Smooth muscle cell (in vitro differentiated cells): Measurements from ENCODE around the gene WNT3. TPM values are rescaled to one million over a fixed set of nuclear protein-coding genes. Genes with fewer than 3 reads are reported as not detected.

Experiments
- DNase-seq: peaks from one replicate; lab custom pipeline; 2025; ENCODE audit not compliant: unreplicated experiment; lab: John Stamatoyannopoulos, UW
- H2AFZ ChIP-seq: fragments of 200-600 bp; sonication (generic); 2 replicates; pipeline ENCODE4 v1.6.0; 2016; ENCODE audit warnings: antibody characterized with exemption, low read depth, mild to moderate bottlenecking
- H3F3A ChIP-seq: fragments of 200-600 bp; sonication (generic); 2 replicates; pipeline ENCODE4 v1.6.0; 2017; ENCODE audit warnings: antibody characterized with exemption, low read depth
- H3K27ac ChIP-seq: fragments of 200-600 bp; sonication (generic); 2 replicates; pipeline ENCODE4 v1.5.1; 2016; ENCODE audit warnings: low read depth, mild to moderate bottlenecking
- H3K27me3 ChIP-seq: fragments of 200-600 bp; sonication (generic); 2 replicates; pipeline ENCODE4 v1.6.1; 2016; ENCODE audit warnings: low read depth, mild to moderate bottlenecking
- H3K36me3 ChIP-seq: fragments of 200-600 bp; sonication (generic); 2 replicates; pipeline ENCODE4 v1.5.1; 2016; ENCODE audit warnings: low read depth
- H3K4me1 ChIP-seq: fragments of 200-600 bp; sonication (generic); 2 replicates; pipeline ENCODE4 v1.5.1; 2016; ENCODE audit warnings: low read depth
- H3K4me2 ChIP-seq: fragments of 200-600 bp; sonication (generic); 2 replicates; pipeline ENCODE4 v1.6.0; 2016; ENCODE audit warnings: mild to moderate bottlenecking
- H3K4me3 ChIP-seq: fragments of 200-600 bp; sonication (generic); 2 replicates; pipeline ENCODE4 v1.5.1; 2016; ENCODE audit warnings: mild to moderate bottlenecking
- H3K79me2 ChIP-seq: fragments of 200-600 bp; sonication (generic); 2 replicates; pipeline ENCODE4 v1.6.0; 2016; ENCODE audit warnings: low read depth, mild to moderate bottlenecking
- H3K9ac ChIP-seq: fragments of 200-600 bp; sonication (generic); 2 replicates; pipeline ENCODE4 v1.6.0; 2016; ENCODE audit warnings: low read depth
- H3K9me3 ChIP-seq: fragments of 200-600 bp; sonication (generic); replicated peaks from 2 replicates; pipeline ENCODE4 v1.5.1; 2016; ENCODE audit warnings: low read depth
- H4K20me1 ChIP-seq: fragments of 200-600 bp; sonication (generic); 2 replicates; pipeline ENCODE4 v1.6.0; 2016; ENCODE audit warnings: low read depth
- CTCF ChIP-seq: fragments of 200-600 bp; sonication (generic); IDR thresholded peaks from 2 replicates; pipeline ENCODE4 v1.5.1; 2017; ENCODE audit warnings: borderline replicate concordance, mild to moderate bottlenecking, antibody characterized with exemption; ENCODE audit not compliant: insufficient read depth, poor library complexity, severe bottlenecking
- WGBS: methylation state at CpG from one replicate; pipeline ENCODE4 v1.1.7; 2016; ENCODE audit warnings: low lambda C conversion rate; 5-methylcytosine and 5-hydroxymethylcytosine counted together
- polyA plus RNA-seq: library from polyadenylated mRNA; unstranded; fragments of >200 nt; fragmentation: Nextera tagmentation; extraction: Ambion mirVana; gene quantifications from 2 replicates; pipeline ENCODE4 v1.2.1, GENCODE V29; 2016
- total RNA-seq: library from RNA; depleted of rRNA; stranded (reverse); fragments of >200 nt; gene quantifications from 2 replicates; pipeline ENCODE4 v1.2.3, GENCODE V29; 2014

WNT3 gene
- total and polyA plus RNA-seq, 2 experiments from 2014 or later: 2.9 to 6.2 TPM

DNA sequence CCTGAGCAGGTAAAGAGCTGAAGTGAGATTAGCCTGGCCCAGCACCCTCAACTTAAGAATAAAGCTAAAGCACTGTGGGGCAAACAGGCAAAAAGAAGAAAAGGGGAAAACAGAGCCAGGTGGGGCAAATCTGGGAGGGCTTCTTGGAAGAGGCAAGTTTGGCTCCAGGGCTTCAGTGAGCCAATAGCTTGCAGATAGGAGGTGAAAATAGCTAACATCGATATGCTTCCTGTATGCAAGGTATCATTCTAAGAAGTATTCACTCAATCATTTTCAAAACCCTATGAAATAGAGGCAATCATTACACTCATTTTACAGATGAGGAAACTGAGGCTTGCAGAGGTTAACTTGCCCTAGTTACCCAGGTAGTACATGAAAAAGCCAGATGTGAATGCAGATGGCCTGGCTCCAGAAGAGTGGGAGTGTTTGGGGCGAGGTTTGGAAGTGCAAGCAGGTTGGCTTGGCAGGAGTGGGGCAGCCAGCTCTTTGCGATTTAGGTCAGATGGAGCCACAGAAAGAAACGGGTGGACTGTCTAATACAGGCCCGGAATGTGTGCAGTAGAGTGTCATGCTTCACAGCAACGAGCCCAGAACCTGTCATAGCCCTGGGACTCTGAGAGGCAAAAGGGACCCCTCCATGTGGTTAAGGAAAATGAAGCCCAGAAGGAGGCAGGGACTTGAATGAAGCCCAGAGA, 5.7 kb downstream of the WNT3 start:
- Histone ChIP-seq H3K27me3 (peaks cover 17% of the 10 kb centered on the region), H2AFZ (no peak overlapping the region)
- 93% methylated on average over 6 of the region's 6 CpGs for WGBS

DNA sequence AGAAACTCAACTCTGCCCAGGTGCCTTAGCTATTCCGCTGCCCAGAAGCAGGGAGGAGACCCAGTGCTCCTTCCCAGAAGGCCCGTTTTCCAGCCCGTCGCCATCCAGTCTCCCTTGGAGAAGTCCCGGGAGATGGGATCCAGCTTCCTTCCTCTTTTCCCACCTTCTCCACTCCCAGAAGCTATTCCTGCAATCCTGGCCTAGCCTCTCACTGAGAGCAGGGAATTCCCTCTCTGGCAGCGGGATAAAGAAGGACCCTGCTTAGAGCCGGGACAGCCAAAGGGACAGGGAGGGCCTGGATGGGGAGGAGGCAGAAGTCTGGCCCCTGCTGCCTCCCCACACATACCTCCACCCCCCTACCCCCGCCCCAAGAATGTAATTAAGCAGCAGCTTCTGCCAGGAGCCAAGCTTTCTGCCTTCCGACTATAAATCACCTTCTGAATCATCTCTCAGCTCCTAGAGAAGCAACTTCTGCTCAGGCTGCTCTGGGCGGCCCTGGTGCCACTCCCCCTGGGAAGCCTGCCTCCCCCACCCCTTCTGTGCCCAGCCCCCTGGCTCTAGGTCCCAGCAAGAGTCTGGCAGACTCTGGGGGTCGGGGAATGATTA, 6.4 kb downstream of the WNT3 start:
- no peak for DNase-seq
- Histone ChIP-seq H3K79me2 (no peaks in the 10 kb centered on the region), H3K4me3 (no peak overlapping the region), H3K4me1 (peaks cover 8% of the 10 kb centered on the region), H3K36me3 (no peaks in the 10 kb centered on the region), H3K4me2 (peak overlapping the region; percentile 40), H3F3A (no peaks in the 10 kb centered on the region), H3K9ac (no peak overlapping the region), H2AFZ (no peak overlapping the region), H3K27ac (no peak overlapping the region), H3K9me3 (no peaks in the 10 kb centered on the region), H3K27me3 (peaks cover 10% of the 10 kb centered on the region), H4K20me1 (no peaks in the 10 kb centered on the region)
- TF ChIP-seq CTCF: no peak
- WGBS: 25% methylated on average over 11 of the region's 11 CpGs

More for the DNA sequence above, 5.7 kb downstream of the WNT3 start:
- H3K4me1 ChIP-seq: peaks cover 8% of the 10 kb centered on the region
- no peaks in the 10 kb centered on the region for H3K9me3 ChIP-seq
- no peak for TF ChIP-seq CTCF
- H3K36me3 ChIP-seq: no peaks in the 10 kb centered on the region
- H3K27ac ChIP-seq: no peak overlapping the region
- no peaks in the 10 kb centered on the region for H3F3A ChIP-seq
- no peaks in the 10 kb centered on the region for H4K20me1 ChIP-seq
- no peak for DNase-seq
- H3K4me2 ChIP-seq: peak overlapping the region; percentile 40
- no peak overlapping the region for H3K4me3 ChIP-seq
- H3K9ac ChIP-seq: no peak overlapping the region
- no peaks in the 10 kb centered on the region for H3K79me2 ChIP-seq

DNA sequence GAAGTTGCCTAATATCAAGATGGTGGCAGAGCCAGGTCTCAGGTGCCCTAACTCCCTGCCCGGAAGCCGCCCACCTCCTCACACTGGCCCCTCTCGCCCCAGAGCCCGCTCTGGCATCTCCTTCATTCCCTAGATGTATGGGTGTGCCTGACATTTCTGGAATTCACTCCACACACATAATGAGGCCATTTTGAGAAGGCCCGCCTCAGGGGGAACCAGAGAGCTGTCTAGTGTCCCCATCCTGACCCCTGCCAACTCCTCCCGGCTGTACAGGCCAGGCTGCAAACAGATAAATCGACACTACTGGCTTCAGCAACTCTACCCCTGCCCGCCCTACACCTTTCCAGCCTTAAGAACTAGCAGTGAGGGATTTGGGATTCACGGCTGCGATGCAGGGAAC, 7.7 kb downstream of the WNT3 start:
- Histone ChIP-seq H4K20me1 (no peaks in the 10 kb centered on the region), H2AFZ (no peak overlapping the region), H3K9ac (no peak overlapping the region), H3K27ac (no peak overlapping the region), H3K79me2 (no peaks in the 10 kb centered on the region), H3K36me3 (no peaks in the 10 kb centered on the region), H3K27me3 (no peaks in the 10 kb centered on the region), H3K9me3 (no peaks in the 10 kb centered on the region), H3K4me2 (no peak overlapping the region), H3K4me3 (no peak overlapping the region), H3F3A (no peaks in the 10 kb centered on the region), H3K4me1 (peaks cover 8% of the 10 kb centered on the region)
- no peak for TF ChIP-seq CTCF
- DNase-seq: no peak
- 71% methylated on average over 10 of the region's 10 CpGs for WGBS
